ENCODE results near the gene ITGB3BP. TPM values are rescaled to one million over a fixed set of nuclear protein-coding genes. Genes with fewer than 3 reads are reported as not detected.

The ITGB3BP gene
- total RNA-seq, 4 donors from 2014 or later = 6.5 to 35.0 (median 11.3) TPM

DNA sequence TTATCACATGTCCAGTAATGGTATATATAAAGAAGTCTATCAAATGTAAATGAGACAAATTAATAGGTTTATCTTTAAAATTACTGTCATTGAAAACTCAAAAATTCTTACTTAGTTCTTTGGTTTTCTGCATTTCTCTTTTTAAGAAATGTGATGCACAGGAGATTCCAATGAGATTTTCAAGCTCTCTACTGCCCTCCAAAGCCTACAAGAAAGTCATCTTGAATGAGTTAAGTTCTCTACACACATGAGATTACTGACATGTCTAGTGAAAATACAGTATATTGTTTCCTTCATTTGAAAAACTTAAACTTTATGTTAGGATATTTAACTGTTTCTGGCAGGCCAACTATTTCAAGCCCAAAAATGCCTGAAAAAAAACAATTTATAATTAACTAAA lies 68.8 kb downstream of the ITGB3BP start:
- ATAC-seq = no peak
- H3K36me3 ChIP-seq = no peaks in the 10 kb centered on the region
- no peaks in the 10 kb centered on the region for H3K9me3 ChIP-seq

DNA sequence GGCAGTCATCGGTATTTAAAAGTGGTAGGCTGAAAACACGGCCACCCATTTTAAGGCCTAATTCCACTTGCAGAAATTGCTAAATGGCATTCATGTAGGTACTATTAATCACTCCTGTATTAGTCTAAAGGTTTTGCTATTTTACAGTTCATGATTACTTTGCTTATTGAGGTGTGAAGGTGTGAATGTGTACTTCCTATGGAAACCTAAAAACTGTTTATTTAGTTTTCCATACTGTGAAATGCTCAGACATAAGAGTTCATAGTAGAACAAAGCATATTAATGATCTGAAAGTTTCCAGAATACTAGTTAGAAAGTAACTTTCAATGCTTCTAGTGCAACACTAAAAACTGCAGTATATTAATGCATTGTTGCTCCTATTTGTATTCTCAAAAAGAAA lies 69.8 kb downstream of the ITGB3BP start:
- no peak overlapping the region for H3K27ac ChIP-seq
- no peak for ATAC-seq

More for the DNA sequence above, 68.8 kb downstream of the ITGB3BP start:
- TF ChIP-seq, protein P1, sequence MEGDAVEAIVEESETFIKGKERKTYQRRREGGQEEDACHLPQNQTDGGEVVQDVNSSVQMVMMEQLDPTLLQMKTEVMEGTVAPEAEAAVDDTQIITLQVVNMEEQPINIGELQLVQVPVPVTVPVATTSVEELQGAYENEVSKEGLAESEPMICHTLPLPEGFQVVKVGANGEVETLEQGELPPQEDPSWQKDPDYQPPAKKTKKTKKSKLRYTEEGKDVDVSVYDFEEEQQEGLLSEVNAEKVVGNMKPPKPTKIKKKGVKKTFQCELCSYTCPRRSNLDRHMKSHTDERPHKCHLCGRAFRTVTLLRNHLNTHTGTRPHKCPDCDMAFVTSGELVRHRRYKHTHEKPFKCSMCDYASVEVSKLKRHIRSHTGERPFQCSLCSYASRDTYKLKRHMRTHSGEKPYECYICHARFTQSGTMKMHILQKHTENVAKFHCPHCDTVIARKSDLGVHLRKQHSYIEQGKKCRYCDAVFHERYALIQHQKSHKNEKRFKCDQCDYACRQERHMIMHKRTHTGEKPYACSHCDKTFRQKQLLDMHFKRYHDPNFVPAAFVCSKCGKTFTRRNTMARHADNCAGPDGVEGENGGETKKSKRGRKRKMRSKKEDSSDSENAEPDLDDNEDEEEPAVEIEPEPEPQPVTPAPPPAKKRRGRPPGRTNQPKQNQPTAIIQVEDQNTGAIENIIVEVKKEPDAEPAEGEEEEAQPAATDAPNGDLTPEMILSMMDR (IDR thresholded peaks at IDR 0.05) = no peak
- no peak for TF ChIP-seq POLR2AphosphoS5 (IDR thresholded peaks at IDR 0.05)
- TF ChIP-seq EP300 (IDR thresholded peaks at IDR 0.05) = no peak
- TF ChIP-seq POLR2A (IDR thresholded peaks at IDR 0.05) = no peak
- Histone ChIP-seq H3K27ac (no peak overlapping the region), H3K4me1 (no peaks in the 10 kb centered on the region), H3K27me3 (no peaks in the 10 kb centered on the region), H3K4me3 (no peak overlapping the region)

DNA sequence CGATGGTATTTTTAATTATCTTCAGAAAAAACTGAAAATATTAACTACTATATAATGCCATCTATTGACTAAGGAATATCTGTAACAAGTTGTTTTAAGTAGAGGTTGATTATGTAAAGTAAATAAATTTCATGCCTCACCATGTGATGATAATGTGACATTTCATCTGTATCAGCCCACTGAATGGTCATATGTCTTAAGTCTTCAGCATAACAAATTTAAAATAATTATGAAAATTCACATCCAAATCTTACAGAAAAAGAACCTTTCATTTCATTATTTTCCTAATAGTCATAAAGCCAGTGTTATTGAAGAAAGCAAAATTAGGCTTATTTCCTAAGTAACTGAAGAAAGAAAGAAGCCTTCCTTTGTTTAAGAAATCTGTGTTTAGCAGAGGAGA lies 72.6 kb downstream of the ITGB3BP start:
- Histone ChIP-seq H3K4me1 (no peaks in the 10 kb centered on the region), H3K9me3 (no peaks in the 10 kb centered on the region), H3K27me3 (no peaks in the 10 kb centered on the region), H3K4me3 (no peak overlapping the region), H3K36me3 (no peaks in the 10 kb centered on the region), H3K27ac (no peak overlapping the region)
- ATAC-seq = no peak
- no peak for TF ChIP-seq EP300 (IDR thresholded peaks at IDR 0.05)
- TF ChIP-seq POLR2A (IDR thresholded peaks at IDR 0.05) = no peak
- no peak for TF ChIP-seq POLR2AphosphoS5 (IDR thresholded peaks at IDR 0.05)
- TF ChIP-seq, protein P1 (IDR thresholded peaks at IDR 0.05) = no peak
- WGBS, 2 donors (ENCODE audit: low coverage in 1 of 2) = 42 to 61% methylated on average over 1 of the region's 1 CpG

More for the DNA sequence above, 69.8 kb downstream of the ITGB3BP start:
- Histone ChIP-seq H3K36me3 (no peaks in the 10 kb centered on the region), H3K4me1 (no peaks in the 10 kb centered on the region), H3K4me3 (no peak overlapping the region), H3K27me3 (no peaks in the 10 kb centered on the region), H3K9me3 (no peaks in the 10 kb centered on the region)
- 94 to 100% methylated on average over 2 of the region's 2 CpGs for WGBS, 2 donors (ENCODE audit: low coverage in 1 of 2)
- TF ChIP-seq POLR2A (IDR thresholded peaks at IDR 0.05) (no peak), POLR2AphosphoS5 (IDR thresholded peaks at IDR 0.05) (no peak), EP300 (IDR thresholded peaks at IDR 0.05) (no peak)
- TF ChIP-seq, protein P1 (IDR thresholded peaks at IDR 0.05) = no peak

DNA sequence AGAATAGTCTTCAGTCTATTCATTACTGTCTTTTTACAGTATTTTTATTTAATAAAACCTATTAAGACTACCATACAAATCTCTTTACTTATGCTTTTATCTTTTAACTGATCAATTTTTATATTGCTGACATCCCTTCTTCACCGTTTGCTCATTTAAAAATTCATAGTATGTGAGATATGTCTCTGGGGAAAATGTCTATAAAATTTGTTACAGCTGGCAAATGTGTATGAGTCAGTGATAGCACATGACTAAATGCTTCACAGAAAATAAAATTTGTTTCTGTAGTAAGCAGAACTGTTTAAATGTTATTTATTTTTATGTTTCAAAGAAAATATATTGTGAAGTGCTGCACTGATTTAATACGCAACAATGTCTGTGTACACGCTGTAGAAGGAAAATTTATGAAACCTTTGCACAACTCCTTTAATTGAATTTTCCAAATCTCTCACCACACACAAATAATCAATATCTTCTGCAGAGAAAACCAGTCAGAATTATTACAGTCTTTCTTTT lies 74.2 kb downstream of the ITGB3BP start:
- TF ChIP-seq POLR2AphosphoS5 (IDR thresholded peaks at IDR 0.05) (no peak), POLR2A (IDR thresholded peaks at IDR 0.05) (no peak), EP300 (IDR thresholded peaks at IDR 0.05) (no peak)
- TF ChIP-seq, protein P1 (IDR thresholded peaks at IDR 0.05) = no peak
- no peak for ATAC-seq
- Histone ChIP-seq H3K36me3 (no peaks in the 10 kb centered on the region), H3K27ac (no peak overlapping the region), H3K27me3 (no peaks in the 10 kb centered on the region), H3K4me3 (no peak overlapping the region), H3K4me1 (no peaks in the 10 kb centered on the region), H3K9me3 (no peaks in the 10 kb centered on the region)
- WGBS, 2 donors (ENCODE audit: low coverage in 1 of 2) = 74 to 90% methylated on average over 3 of the region's 3 CpGs

DNA sequence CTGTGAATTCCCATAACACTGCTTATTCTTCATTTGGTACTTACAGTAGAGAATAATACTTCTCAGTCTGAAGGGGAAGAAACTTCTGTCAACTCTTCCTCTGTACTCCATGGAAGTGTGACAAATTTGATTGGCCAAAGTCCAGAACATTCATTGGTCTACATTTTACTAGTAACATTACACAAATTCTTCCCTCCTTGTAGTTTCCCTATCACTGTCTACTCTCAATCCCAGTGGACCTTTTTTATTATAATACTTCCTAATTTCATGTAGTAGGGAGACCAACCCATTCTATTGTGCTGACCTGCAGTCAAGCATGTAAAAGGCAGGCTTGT lies 80.9 kb downstream of the ITGB3BP start:
- ATAC-seq = no peak
- H3K4me3 ChIP-seq = no peak overlapping the region
- no peaks in the 10 kb centered on the region for H3K9me3 ChIP-seq
- H3K36me3 ChIP-seq = no peaks in the 10 kb centered on the region
- H3K27me3 ChIP-seq = no peaks in the 10 kb centered on the region
- no peak overlapping the region for H3K27ac ChIP-seq
- TF ChIP-seq POLR2A (IDR thresholded peaks at IDR 0.05) (no peak), POLR2AphosphoS5 (IDR thresholded peaks at IDR 0.05) (no peak), EP300 (IDR thresholded peaks at IDR 0.05) (no peak)
- TF ChIP-seq, protein P1 (IDR thresholded peaks at IDR 0.05) = no peak
- no peaks in the 10 kb centered on the region for H3K4me1 ChIP-seq
